Natural killer cell (primary cell): ENCODE data around the gene RALGDS. TPM values are rescaled to one million over a fixed set of nuclear protein-coding genes. Genes with fewer than 3 reads are reported as not detected.

Experiments
- ATAC-seq, 3 donors: fragments of 150-1000 bp in 2 of 3; fragments of 200-7000 bp in 1 of 3; cut with Tn5 transposase; 1 replicate in 1 of 3; 2 replicates in 2 of 3; pipeline ENCODE4 v1.10.0; 2021; ENCODE audit warnings: mild to moderate bottlenecking in 2 of 3, moderate library complexity in 2 of 3
- DNase-seq, 2 donors: peaks; one replicate each; pipeline versions ENCODE4 v3.0.0 to v3.0.0-alpha.2; 2013 to 2021; ENCODE audit warnings: mixed read lengths in 1 of 2
- H3K27ac ChIP-seq: one replicate; pipeline ENCODE4 v1.5.1; 2013; ENCODE audit warnings: mild to moderate bottlenecking, low read length
- H3K27me3 ChIP-seq: one replicate; pipeline ENCODE4 v1.6.1; 2013; ENCODE audit warnings: low read length; ENCODE audit not compliant: control insufficient read depth, insufficient read depth
- H3K36me3 ChIP-seq: one replicate; pipeline ENCODE4 v1.6.1; 2013; ENCODE audit warnings: low read length; ENCODE audit not compliant: control insufficient read depth, insufficient read depth
- H3K4me1 ChIP-seq: one replicate; pipeline ENCODE4 v1.6.1; 2013; ENCODE audit warnings: low read length; ENCODE audit not compliant: control insufficient read depth, insufficient read depth
- H3K4me3 ChIP-seq: one replicate; pipeline ENCODE4 v1.5.1; 2013; ENCODE audit warnings: low read length
- H3K9me3 ChIP-seq: one replicate; pipeline ENCODE4 v1.6.1; 2013; ENCODE audit warnings: low read length; ENCODE audit not compliant: control insufficient read depth, insufficient read depth
- H3K27ac Mint-ChIP-seq, 2 donors: one replicate each; pipeline ENCODE4 v1.8.0; 2022; ENCODE audit warnings: mild to moderate bottlenecking in 2 of 2, mixed read lengths in 2 of 2, moderate library complexity in 1 of 2
- H3K27me3 Mint-ChIP-seq, 2 donors: one replicate each; pipeline ENCODE4 v1.8.0; 2022; ENCODE audit warnings: low read depth in 2 of 2, mixed read lengths in 2 of 2
- H3K36me3 Mint-ChIP-seq: one replicate; pipeline ENCODE4 v1.8.0; 2022; ENCODE audit warnings: mixed read lengths
- H3K4me1 Mint-ChIP-seq, 2 donors: one replicate each; pipeline ENCODE4 v1.8.0; 2022; ENCODE audit warnings: mixed read lengths in 2 of 2
- H3K4me3 Mint-ChIP-seq: one replicate; pipeline ENCODE4 v1.8.0; 2022; ENCODE audit warnings: mild to moderate bottlenecking, moderate library complexity, mixed read lengths
- H3K9me3 Mint-ChIP-seq, 2 donors: one replicate each; pipeline ENCODE4 v1.8.0; 2022; ENCODE audit warnings: mixed read lengths in 2 of 2
- WGBS: methylation state at CpG from one replicate; pipeline ENCODE4 v1.1.7; 2013; ENCODE audit warnings: missing lambda C conversion rate; ENCODE audit not compliant: insufficient coverage; 5-methylcytosine and 5-hydroxymethylcytosine counted together
- intact Hi-C: fragments of 100-400 bp; cut with micrococcal nuclease; formaldehyde crosslinking; loops from one replicate; pipeline ENCODE4 v1.14.2; 2022
- total RNA-seq, 4 donors: library from RNA; stranded (reverse); fragments of 120-200 nt in 1 of 4; gene quantifications; one replicate each; pipeline versions ENCODE4 v1.2.3 to v1.2.4, GENCODE V29; 2013 to 2022
- TF ChIP-seq, protein P1 (sequence below): fragments of 200-600 bp; IDR thresholded peaks from one replicate; pipeline ENCODE4 v1.8.0; 2022; ENCODE audit warnings: antibody characterized with exemption

RALGDS gene
- total RNA-seq, 3 donors from 2014 or later (not counting 1 experiment from before 2014, with no cell fraction given): 206 to 250 (median 208) TPM

DNA sequence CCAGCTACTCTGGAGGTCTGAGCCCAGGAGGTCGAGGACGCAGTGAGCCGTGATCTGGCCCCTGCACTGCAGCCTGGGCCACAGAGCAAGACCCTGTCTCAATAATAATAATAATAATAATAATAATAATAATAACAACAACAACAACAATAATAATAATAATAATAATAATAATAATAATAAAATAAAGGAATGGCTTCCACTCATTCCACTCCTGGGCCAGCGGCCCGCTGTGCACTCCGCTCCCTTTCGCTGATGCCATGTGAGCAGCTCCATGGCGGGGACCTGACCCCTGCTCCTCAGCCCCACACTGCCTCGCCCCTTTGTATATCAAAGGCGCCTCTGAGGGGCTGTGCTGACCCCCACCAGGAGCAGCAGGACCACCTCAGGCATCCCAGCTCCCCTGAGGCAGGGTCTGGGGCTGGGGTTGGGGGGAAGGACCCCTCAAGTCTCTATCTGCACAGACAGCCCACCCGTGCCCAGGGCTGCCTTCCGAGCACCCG is 22.6 kb upstream of the RALGDS start:
- no peaks in the 10 kb centered on the region for H3K27me3 Mint-ChIP-seq
- H3K4me3 Mint-ChIP-seq: peak overlapping the region; percentile 82
- intact Hi-C loops: loop anchor here (1.0 to 10.0 kb wide), 5 partner anchors 10 to 1889 kb away; partner anchors contain the start of gene BRD3
- ATAC-seq: no peak
- WGBS: 75% methylated on average over 10 of the region's 13 CpGs
- H3K27ac Mint-ChIP-seq: peak overlapping the region; percentile 98
- no peaks in the 10 kb centered on the region for H3K36me3 ChIP-seq
- peak overlapping the region; percentile 32 for H3K4me3 ChIP-seq
- no peak for DNase-seq
- peaks cover 50 to 60% of the 10 kb centered on the region in 2 donors for H3K4me1 Mint-ChIP-seq
- no peaks in the 10 kb centered on the region for H3K9me3 Mint-ChIP-seq
- no peaks in the 10 kb centered on the region for H3K9me3 ChIP-seq
- H3K27ac ChIP-seq: peak overlapping the region; percentile 97
- no peaks in the 10 kb centered on the region for H3K27me3 ChIP-seq
- peaks cover 92% of the 10 kb centered on the region for H3K4me1 ChIP-seq
- no peaks in the 10 kb centered on the region for H3K36me3 Mint-ChIP-seq
- TF ChIP-seq, protein P1, sequence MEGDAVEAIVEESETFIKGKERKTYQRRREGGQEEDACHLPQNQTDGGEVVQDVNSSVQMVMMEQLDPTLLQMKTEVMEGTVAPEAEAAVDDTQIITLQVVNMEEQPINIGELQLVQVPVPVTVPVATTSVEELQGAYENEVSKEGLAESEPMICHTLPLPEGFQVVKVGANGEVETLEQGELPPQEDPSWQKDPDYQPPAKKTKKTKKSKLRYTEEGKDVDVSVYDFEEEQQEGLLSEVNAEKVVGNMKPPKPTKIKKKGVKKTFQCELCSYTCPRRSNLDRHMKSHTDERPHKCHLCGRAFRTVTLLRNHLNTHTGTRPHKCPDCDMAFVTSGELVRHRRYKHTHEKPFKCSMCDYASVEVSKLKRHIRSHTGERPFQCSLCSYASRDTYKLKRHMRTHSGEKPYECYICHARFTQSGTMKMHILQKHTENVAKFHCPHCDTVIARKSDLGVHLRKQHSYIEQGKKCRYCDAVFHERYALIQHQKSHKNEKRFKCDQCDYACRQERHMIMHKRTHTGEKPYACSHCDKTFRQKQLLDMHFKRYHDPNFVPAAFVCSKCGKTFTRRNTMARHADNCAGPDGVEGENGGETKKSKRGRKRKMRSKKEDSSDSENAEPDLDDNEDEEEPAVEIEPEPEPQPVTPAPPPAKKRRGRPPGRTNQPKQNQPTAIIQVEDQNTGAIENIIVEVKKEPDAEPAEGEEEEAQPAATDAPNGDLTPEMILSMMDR: no peak

DNA sequence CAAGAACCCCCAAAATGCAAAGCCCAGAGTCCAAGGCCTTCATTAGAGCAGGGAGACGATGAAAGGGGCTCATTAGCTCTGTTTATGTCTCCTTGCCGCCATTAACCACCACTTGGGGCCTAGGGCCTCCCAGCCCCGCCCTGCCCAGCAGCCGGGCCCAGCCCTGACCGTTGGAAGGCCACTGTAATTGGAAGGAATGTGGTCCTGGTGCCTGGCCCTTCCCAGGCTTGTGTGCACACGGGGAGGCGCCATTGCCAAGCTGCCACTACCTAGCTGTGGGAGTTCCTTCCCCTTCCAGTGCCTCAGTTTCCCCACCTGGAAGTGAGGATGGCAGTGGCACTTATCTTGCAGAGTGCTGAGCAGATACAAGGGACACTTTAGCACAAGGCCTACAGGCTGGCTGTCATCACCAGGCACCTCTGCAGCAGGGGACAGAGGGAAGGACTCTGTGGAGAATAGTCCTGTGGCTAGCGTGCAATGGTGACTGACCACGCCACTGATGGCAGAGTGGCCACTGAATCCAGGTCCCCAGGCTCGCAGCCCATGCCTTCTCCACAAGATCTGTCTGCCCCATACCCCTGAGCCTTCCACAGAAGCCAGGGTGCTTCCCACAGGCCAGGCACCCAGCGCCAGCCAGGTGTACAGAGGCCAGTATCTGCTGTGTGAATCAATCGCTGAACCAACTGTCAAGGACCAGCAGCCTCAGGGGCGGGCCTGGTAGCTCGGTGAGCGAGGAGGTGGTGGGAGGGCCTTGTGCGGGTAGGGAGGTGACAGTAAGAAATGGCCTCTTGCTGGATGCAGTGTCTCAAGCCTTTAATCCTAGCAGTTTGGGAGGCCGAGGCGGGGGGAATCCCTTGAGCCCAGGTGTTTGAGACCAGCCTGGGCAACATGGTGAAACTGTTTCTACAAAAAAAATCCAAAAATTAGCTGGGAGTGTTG is 21.9 kb upstream of the RALGDS start:
- peaks cover 45 to 53% of the 10 kb centered on the region in 2 donors for H3K4me1 Mint-ChIP-seq
- Histone ChIP-seq H3K4me1 (peaks cover 88% of the 10 kb centered on the region), H3K27me3 (no peaks in the 10 kb centered on the region), H3K9me3 (no peaks in the 10 kb centered on the region), H3K4me3 (no peak overlapping the region), H3K27ac (peak overlapping the region; percentile 97), H3K36me3 (no peaks in the 10 kb centered on the region)
- peak in 1 of 2 donors; percentile 69 for DNase-seq
- TF ChIP-seq, protein P1: no peak
- H3K9me3 Mint-ChIP-seq: no peaks in the 10 kb centered on the region
- peak overlapping the region; percentile 60 for H3K4me3 Mint-ChIP-seq
- H3K27me3 Mint-ChIP-seq: no peaks in the 10 kb centered on the region
- intact Hi-C loops: loop anchor here (10.0 kb wide), 2 partner anchors 922 to 1888 kb away; partner anchors contain the start of gene BRD3
- peak in 1 of 3 donors; percentile 9 for ATAC-seq
- no peaks in the 10 kb centered on the region for H3K36me3 Mint-ChIP-seq
- H3K27ac Mint-ChIP-seq: peak overlapping the region; percentile 98
- 72% methylated on average over 18 of the region's 18 CpGs for WGBS

DNA sequence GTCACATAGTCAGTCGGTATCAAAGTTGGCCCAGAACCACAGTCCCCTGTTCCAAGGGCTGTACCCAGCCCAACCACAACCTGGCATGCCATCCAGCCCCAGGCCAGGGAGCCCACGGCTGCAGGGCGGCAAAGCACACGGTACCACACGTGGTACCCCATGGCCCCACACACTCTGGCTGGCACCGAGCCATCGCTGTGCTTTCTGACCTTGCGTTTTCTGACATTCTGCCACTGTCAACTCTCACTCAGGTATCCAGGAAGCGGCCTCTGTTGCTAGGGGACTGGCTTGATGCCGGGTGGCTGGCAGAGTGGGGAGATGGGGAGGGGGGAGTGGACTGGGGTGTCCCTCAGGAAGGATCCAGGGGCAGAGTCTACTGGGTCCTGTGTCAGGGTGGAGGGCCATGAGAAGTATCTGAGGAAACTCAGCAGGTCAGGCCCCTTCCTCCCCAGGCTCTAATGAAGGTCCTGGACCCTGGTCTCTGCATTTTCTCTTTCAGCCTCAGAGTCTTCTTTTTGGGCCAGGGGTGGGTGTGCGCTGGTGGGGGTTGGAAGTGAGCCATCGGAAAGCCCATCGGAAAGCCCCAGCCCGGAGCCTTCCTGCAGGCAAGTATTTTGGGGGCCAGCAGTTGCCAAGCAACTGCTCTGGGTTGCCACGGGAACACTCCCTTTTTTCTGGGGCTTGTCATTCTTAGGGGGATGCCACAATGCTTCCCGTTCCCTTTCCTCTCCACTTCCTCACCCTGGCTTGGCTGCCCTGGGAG is 21.0 kb upstream of the RALGDS start:
- no peak overlapping the region for H3K4me3 ChIP-seq

More for the DNA sequence above, 21.0 kb upstream of the RALGDS start:
- intact Hi-C loops: loop anchor here (10.0 kb wide), 2 partner anchors 923 to 1887 kb away; partner anchors contain the start of gene BRD3
- peak overlapping the region; percentile 97 for H3K27ac ChIP-seq
- Mint-ChIP-seq H3K4me1 (peaks cover 38 to 48% of the 10 kb centered on the region in 2 donors), H3K36me3 (no peaks in the 10 kb centered on the region), H3K27ac (peak overlapping the region; percentile 98), H3K9me3 (no peaks in the 10 kb centered on the region), H3K4me3 (peak overlapping the region; percentile 60), H3K27me3 (no peaks in the 10 kb centered on the region)
- DNase-seq (peak; percentile 74 to 96), ATAC-seq (peak; percentile 39 to 50 (median 48))
- no peaks in the 10 kb centered on the region for H3K9me3 ChIP-seq
- H3K27me3 ChIP-seq: no peaks in the 10 kb centered on the region
- WGBS: 14% methylated on average over 16 of the region's 16 CpGs
- H3K36me3 ChIP-seq: no peaks in the 10 kb centered on the region
- H3K4me1 ChIP-seq: peaks cover 82% of the 10 kb centered on the region
- TF ChIP-seq, protein P1: no peak
